ENCODE results near the gene CMTR1.

DNA sequence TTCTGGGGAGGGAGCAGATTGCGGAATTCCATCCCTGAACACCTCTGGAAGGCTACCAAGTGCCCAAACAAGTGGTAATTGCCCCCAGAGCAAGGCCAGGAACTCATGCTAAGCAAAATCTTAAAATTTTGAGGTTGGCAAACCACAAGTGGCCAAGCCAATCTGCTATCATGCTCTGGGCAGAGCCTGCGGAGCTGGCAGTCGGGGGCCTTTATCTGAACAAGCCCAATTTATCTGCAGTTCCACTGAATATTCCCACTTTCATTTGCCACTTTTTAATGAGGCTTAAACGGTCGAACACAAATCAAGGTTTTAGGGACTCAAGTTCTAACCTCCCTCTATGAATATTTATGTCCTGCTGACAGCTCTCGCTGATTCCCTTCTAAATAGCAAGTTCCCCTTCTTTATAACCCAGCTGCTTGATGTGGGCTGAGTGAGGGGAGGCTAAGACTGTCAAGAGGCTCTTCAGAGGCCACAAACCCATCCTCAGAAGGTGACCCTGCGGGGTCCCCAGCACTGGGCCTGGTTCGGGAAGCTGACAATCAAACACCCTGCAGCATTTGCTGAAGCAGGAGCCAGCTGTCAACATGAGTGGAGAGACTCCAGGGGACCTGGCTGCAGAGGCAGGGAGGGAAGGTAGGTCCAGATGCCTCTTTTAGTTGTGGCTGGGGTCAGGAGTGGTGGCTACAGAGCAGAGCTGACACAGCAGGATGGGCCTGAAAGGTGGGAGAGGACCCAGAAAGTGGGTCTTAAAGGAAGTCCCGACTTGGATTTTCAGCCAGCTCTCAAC, 54.8 kb downstream of the CMTR1 start:
- no peak for TF ChIP-seq SP1 (IDR thresholded peaks at IDR 0.05)
- TF ChIP-seq, protein P1, sequence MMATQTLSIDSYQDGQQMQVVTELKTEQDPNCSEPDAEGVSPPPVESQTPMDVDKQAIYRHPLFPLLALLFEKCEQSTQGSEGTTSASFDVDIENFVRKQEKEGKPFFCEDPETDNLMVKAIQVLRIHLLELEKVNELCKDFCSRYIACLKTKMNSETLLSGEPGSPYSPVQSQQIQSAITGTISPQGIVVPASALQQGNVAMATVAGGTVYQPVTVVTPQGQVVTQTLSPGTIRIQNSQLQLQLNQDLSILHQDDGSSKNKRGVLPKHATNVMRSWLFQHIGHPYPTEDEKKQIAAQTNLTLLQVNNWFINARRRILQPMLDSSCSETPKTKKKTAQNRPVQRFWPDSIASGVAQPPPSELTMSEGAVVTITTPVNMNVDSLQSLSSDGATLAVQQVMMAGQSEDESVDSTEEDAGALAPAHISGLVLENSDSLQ (IDR thresholded peaks at IDR 0.05) = no peak
- TF ChIP-seq BHLHE40 (IDR thresholded peaks at IDR 0.05; ENCODE audit: borderline replicate concordance) = no peak
- no peak for TF ChIP-seq ELF4 (IDR thresholded peaks at IDR 0.05)
- no peak for TF ChIP-seq LEF1 (IDR thresholded peaks at IDR 0.05; ENCODE audit: borderline replicate concordance)
- TF ChIP-seq ZNF384 (IDR thresholded peaks at IDR 0.05) = no peak
- no peak for TF ChIP-seq FOXM1 (IDR thresholded peaks at IDR 0.05; ENCODE audit: borderline replicate concordance)
- no peak for TF ChIP-seq ARNT (IDR thresholded peaks at IDR 0.05)
- no peak for TF ChIP-seq SUZ12 (IDR thresholded peaks at IDR 0.05)

All from HEK293T (cell line).